Activated CD4-positive, CD25-positive, alpha-beta regulatory T cell treated with anti-CD3 and anti-CD28 coated beads, Interleukin-2, amount 50 U/mL, for 16 hours (primary cell): ENCODE data around the gene HTR2A.

Experiments
- DNase-seq: peaks from one replicate; pipeline ENCODE4 v3.0.0-alpha.2; 2020; ENCODE audit warnings: low read depth, low spot score

HTR2A gene

GRCh38 chr13:46896341-46897137 is at the start of gene HTR2A:
Gene HTR2A, minus strand, starts transcription at chr13:46897053. Its CDS starts 1,147 bp downstream, at chr13:46895906.
- DNase-seq, result no peak

GRCh38 chr13:46936525-46936924 is 39.7 kb upstream of the HTR2A start:
- no peak for DNase-seq

DNA sequence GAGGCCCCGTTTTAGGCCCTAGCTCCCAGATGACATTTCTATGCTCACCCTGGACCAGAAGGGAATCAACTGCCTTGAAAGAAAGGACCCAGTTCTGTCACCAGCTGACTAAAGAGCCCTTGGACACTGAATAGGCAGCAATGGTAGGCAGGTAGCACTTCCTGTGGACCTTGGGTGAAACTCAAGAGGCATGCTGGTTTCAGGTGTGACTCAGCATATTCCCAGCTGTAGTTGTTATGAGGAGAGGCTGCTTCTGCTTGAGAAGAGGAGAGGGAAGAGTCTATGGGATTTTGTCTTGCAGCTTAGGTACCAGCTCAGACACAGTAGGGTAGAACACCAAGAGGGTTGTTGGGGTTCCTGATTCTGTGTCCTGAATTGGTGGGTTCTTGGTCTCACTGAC is 37.9 kb upstream of the HTR2A start:
- no peak for DNase-seq

- no peak for DNase-seq
These were observed 30.2 kb upstream of the HTR2A start for GRCh38 chr13:46926916-46927590.

GRCh38 chr13:46925486-46925885 is 28.6 kb upstream of the HTR2A start:
- DNase-seq, result no peak

- DNase-seq, result no peak
These were observed 17.5 kb upstream of the HTR2A start for GRCh38 chr13:46914341-46914740.

DNA sequence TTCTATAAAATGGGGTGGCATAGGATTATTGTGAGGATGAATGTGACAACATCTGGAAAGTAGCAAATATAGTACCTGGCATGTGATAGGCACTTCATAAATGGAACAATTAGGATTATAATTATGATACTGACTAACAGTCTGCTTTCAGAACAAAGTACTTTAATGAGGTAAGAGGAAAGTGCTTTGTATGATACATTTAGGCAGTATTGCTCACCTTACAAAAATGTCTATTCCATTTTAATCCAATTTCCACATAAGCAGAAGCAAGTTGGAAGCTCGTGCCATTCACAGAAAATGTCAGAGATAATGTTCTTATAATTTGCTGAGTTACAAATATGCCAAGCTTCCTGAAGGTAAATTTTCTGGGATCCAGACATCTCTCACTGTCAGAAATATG is 16.9 kb upstream of the HTR2A start:
- DNase-seq, result no peak

- DNase-seq, result no peak
These were observed 12.2 kb upstream of the HTR2A start for GRCh38 chr13:46909042-46909441.

DNA sequence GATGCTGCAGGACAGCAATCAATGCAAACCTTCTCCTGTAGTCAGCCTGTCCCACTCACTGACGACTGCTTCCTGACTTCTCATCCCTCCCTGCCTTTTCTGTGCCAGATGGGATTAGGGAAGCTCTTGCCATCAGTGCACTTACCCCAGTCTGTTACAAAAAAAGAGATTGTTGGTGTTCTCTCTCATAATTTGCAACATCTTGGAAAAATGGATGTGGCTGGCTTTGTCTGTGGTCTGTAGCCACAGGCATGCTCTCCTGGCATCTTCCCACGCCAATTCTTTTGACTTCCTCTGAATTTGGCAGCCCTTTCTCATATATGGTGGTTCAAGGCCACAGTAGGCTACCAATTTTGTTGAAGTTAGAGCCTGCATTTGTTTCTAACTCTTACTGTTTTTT is 11.6 kb upstream of the HTR2A start:
- DNase-seq, result no peak

- DNase-seq, result no peak
These were observed 9.6 kb upstream of the HTR2A start for GRCh38 chr13:46906405-46906804.

- no peak for DNase-seq
These were observed 8.4 kb upstream of the HTR2A start for GRCh38 chr13:46905249-46905648.

DNA sequence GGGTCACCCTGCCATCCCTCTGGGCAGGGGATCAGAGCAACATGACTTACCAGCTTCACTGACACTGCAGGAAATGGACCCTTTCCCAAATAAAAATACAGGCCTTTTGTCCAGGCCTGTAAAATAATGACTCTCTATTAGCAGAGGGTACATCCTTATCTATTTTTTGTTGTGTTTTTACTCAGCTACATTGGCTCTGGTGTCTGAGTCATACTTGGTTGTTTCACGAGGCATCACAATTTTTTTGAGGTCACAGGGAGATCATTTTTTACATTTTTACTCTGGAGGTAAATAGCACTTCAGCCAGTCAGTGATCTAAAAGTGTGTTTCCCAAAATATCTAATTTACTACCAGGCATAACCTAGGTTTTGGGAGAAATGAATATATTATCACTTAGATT is 6.9 kb upstream of the HTR2A start:
- no peak for DNase-seq

DNA sequence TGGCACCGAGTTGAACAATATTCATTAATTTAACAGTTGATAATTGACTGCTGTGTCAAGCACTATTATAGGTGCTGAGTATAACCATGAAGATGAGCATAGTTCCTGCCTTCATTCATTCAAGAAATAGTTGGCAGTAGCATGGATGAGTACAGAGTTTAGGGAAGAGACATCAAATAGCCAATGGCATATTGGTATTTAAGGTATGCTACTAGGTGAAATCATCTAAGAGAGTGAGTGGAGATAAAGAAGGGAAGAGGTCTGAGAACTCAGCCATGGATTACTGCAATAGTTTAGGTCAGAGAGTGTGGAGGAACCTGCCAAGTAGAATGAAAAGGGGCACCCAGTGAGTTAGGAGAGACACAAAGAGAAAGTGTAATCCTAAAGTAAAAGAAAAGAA is 4.9 kb upstream of the HTR2A start:
- DNase-seq, result no peak

DNA sequence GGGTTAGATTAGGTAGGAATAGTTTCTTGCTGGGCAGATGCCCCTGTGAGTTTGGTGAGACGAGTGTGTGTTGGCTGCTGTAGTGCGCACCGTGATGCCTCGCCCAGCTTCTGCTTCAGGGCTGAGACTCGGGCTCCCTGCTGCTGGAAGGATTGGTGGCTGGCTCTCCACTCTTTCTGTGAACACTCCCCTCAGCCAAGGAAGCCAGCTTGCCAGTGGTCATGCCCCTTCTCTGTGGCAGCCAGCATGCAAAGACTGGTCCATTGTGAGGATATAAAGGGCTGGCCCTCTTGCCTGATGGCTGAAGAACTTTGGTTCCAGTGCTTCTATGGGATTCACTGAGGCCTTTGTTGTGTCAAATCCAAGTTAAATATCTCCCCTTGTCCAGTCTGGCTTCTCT is 2.9 kb upstream of the HTR2A start:
- no peak for DNase-seq

- no peak for DNase-seq
These were observed 1.5 kb downstream of the HTR2A start for GRCh38 chr13:46895381-46895780.

DNA sequence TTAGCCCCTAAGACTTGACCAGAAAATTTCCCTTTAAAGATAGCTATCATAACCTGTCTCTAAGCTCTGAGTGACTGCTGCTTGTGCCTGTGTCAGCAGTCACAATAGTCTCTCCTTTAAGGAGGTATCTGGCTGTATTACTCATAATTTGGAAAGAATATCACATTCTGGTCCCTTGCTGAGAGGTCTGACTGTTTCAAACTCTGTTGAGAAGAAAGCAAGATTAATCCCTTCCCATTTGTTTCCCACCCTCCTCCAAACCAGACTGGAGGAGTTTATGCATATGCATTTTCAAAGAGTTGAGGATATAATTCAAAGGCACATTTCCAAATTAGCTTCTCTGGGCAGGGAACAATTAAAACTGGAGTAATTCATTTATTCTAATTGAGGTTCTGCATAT is 2.3 kb downstream of the HTR2A start:
- DNase-seq, result no peak

- DNase-seq, result peak; percentile 17
These were observed 2.9 kb downstream of the HTR2A start for GRCh38 chr13:46893798-46894560.

DNA sequence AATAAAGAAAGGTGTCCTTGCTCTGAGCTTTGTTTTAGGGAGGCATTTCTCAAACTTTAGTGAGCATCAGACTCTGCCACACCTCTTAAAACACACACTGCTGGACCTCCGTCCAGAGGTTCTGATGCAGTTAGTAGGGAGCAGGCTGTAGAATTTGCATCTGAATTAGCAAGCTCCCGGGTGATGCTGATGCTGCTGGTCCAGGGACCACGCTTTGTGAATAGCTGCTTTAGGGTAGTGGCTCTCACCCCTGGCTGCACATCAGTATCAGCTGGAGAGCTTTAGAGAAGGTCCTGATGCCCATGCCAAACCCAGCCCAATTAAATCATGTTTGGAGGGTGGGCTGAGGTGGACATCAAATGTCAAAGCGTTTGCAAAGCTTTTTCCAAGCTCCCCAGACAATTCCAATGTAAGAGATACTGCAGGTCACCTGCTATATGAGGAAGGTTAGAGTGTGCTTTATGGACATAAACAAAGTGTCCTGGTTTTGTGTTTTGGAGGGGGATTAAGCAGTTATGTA is 3.6 kb downstream of the HTR2A start:
- no peak for DNase-seq

- no peak for DNase-seq
These were observed 11.8 kb downstream of the HTR2A start for GRCh38 chr13:46885018-46885417.

- no peak for DNase-seq
These were observed 12.3 kb downstream of the HTR2A start for GRCh38 chr13:46884531-46884930.

- DNase-seq, result no peak
These were observed 15.2 kb downstream of the HTR2A start for GRCh38 chr13:46881621-46882020.

DNA sequence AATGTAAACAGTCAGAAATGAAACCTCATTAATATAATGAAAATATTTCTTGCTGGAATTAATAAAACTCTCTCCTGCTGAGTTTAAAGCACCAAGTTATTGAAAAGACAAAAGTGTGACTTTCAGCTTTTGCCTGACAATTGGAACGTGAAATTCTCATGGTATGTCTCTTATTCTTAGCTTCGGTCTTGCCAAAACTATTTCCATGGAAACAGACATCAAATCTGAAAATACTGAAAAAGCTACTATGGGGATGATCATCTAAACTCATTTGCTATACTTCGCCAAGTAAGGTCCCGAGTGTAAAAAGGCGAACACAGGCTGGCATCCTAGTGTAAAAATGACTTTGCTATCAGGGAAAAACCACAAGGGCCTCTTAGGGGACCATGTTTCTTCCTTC is 22.8 kb downstream of the HTR2A start:
- no peak for DNase-seq
